ENCODE data around the gene CEACAM20. TPM values are rescaled to one million over a fixed set of nuclear protein-coding genes. Genes with fewer than 3 reads are reported as not detected.

The CEACAM20 gene
- total and polyA plus RNA-seq, 10 of the 15 experiments (the other 5 are each of a cell fraction or from before 2014, with no cell fraction given) = not detected

DNA sequence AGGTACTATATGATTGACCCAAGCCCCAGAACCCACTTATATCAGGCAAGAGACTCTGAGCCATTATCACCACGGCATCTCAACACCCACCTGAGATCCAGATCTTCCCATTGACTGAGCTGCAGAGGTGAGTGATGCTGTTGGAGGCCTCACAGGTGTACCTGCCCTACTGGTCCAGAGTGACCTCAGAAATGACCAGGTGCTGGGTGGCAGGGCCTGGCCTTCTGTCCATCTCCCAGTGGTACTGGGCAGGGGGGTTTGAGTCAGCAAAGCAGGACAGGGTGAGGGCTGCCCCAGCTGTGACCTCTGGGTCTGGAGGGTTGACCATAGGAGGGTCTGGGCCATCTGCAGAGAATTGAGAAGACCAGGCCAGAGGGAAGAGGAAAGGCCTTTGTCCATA lies 13.2 kb upstream of the CEACAM20 start:
- H3K79me2 ChIP-seq (ENCODE audit: control insufficient read depth, insufficient read depth, low read length) = no peaks in the 10 kb centered on the region
- DNase-seq (ENCODE audit: low read depth, low spot score) (no peak), FAIRE-seq (no peak), ATAC-seq (no peak)
- no peaks in the 10 kb centered on the region for H3K27me3 ChIP-seq (replicated peaks in 1 of 2; ENCODE audit: control insufficient read depth in 2 of 2, insufficient read depth in 2 of 2, low read length in 1 of 2)
- ChIA-PET POLR2A (no interaction called here), RAD21 (ENCODE audit: unreplicated experiment) (no interaction called here), CTCF (no interaction called here), SMC1A (ENCODE audit: uncharacterized antibody, unreplicated experiment) (interaction anchor here (0.7 kb wide), 1 partner anchor 56 kb away, joined by 3 read pairs; no protein-coding TSS in a partner anchor)
- no peaks in the 10 kb centered on the region for H3K36me3 ChIP-seq (ENCODE audit: control insufficient read depth in 2 of 2, insufficient read depth in 2 of 2, low read length in 1 of 2)
- no peak for TF ChIP-seq ZNF384 (IDR thresholded peaks at IDR 0.05; ENCODE audit: borderline replicate concordance, low read depth, low read length)
- TF ChIP-seq ZBED1 (IDR thresholded peaks at IDR 0.05; ENCODE audit: borderline replicate concordance) = no peak
- no peak for TF ChIP-seq SIX5 (IDR thresholded peaks at IDR 0.05; ENCODE audit: low read depth, low read length, severe bottlenecking)
- TF ChIP-seq, protein P1, sequence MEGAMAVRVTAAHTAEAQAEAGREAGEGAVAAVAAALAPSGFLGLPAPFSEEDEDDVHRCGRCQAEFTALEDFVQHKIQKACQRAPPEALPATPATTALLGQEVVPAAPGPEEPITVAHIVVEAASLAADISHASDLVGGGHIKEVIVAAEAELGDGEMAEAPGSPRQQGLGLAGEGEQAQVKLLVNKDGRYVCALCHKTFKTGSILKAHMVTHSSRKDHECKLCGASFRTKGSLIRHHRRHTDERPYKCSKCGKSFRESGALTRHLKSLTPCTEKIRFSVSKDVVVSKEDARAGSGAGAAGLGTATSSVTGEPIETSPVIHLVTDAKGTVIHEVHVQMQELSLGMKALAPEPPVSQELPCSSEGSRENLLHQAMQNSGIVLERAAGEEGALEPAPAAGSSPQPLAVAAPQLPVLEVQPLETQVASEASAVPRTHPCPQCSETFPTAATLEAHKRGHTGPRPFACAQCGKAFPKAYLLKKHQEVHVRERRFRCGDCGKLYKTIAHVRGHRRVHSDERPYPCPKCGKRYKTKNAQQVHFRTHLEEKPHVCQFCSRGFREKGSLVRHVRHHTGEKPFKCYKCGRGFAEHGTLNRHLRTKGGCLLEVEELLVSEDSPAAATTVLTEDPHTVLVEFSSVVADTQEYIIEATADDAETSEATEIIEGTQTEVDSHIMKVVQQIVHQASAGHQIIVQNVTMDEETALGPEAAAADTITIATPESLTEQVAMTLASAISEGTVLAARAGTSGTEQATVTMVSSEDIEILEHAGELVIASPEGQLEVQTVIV (IDR thresholded peaks at IDR 0.05; ENCODE audit: borderline replicate concordance, partially characterized antibody) = no peak
- TF ChIP-seq CHD2 (IDR thresholded peaks at IDR 0.05; ENCODE audit: borderline replicate concordance, low read depth, low read length) = no peak
- no peak for TF ChIP-seq NFYB (IDR thresholded peaks at IDR 0.05; ENCODE audit: insufficient read depth, low read depth, low read length)
- no peak for TF ChIP-seq KLF5 (IDR thresholded peaks at IDR 0.05; ENCODE audit: partially characterized antibody)
- TF ChIP-seq CHD4 (IDR thresholded peaks at IDR 0.05) = no peak
- TF ChIP-seq NBN (IDR thresholded peaks at IDR 0.05) = no peak
- TF ChIP-seq SRF (IDR thresholded peaks at IDR 0.05; ENCODE audit: low read depth in 2 of 2, low read length in 2 of 2) = no peak
- TF ChIP-seq SKIL (IDR thresholded peaks at IDR 0.05; ENCODE audit: low read depth, poor library complexity, severe bottlenecking) = no peak
- no peak for TF ChIP-seq ZZZ3 (IDR thresholded peaks at IDR 0.05; ENCODE audit: control insufficient read depth, insufficient read length, low read depth)
- TF ChIP-seq, protein P2, sequence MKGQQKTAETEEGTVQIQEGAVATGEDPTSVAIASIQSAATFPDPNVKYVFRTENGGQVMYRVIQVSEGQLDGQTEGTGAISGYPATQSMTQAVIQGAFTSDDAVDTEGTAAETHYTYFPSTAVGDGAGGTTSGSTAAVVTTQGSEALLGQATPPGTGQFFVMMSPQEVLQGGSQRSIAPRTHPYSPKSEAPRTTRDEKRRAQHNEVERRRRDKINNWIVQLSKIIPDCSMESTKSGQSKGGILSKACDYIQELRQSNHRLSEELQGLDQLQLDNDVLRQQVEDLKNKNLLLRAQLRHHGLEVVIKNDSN (IDR thresholded peaks at IDR 0.05; ENCODE audit: borderline replicate concordance, extremely low read length, insufficient read depth, low read depth, low read length) = no peak
- TF ChIP-seq PML (IDR thresholded peaks at IDR 0.05; ENCODE audit: low read length) = no peak
- no peak for TF ChIP-seq TAF1 (IDR thresholded peaks at IDR 0.05; ENCODE audit: borderline replicate concordance, low read depth, low read length)
- TF ChIP-seq MLLT1 (IDR thresholded peaks at IDR 0.05) = no peak
- no peak overlapping the region for H3K4me2 ChIP-seq (ENCODE audit: control insufficient read depth, insufficient read depth)
- H3K27ac ChIP-seq (ENCODE audit: control insufficient read depth, insufficient read depth) = no peak overlapping the region
- H3K9me3 ChIP-seq (replicated peaks; ENCODE audit: control insufficient read depth, insufficient read depth, low read length) = no peaks in the 10 kb centered on the region
- H4K20me1 ChIP-seq (ENCODE audit: control insufficient read depth, insufficient read depth) = no peaks in the 10 kb centered on the region
- H2AFZ ChIP-seq (ENCODE audit: control insufficient read depth, low read depth, low read length) = no peak overlapping the region
- H3K9ac ChIP-seq (ENCODE audit: control insufficient read depth, insufficient read depth, low read length) = no peak overlapping the region
- no TSS peak for BruUV-seq (replicated peaks)
- no peak overlapping the region for H3K4me3 ChIP-seq
- whole genome bisulfite sequencing (ENCODE audit: insufficient coverage, insufficient replicate concordance, low lambda C conversion rate, missing lambda C conversion rate) = 0% methylated on average over 1 of the region's 1 CpG
- in situ Hi-C loops (cut with MboI) (no loop called here), intact Hi-C loops (cut with micrococcal nuclease; ENCODE audit: unreplicated experiment) (no loop called here)
- H3K4me1 ChIP-seq (ENCODE audit: control insufficient read depth, insufficient read depth, low read length) = no peaks in the 10 kb centered on the region

Measured in GM12878 (cell line).